Measurements from ENCODE around the gene EPB41L1. TPM values are rescaled to one million over a fixed set of nuclear protein-coding genes. Genes with fewer than 3 reads are reported as not detected.

Gene EPB41L1
- total and polyA plus RNA-seq, 12 donors = 7.5 to 21.7 (median 15.8) TPM

GRCh38 chr20:36193977-36194712, 39.6 kb downstream of the EPB41L1 start:
- Histone ChIP-seq H3K9me3 (no peaks in the 10 kb centered on the region), H3K4me1 (peaks cover 0 to 8% (median 0%) of the 10 kb centered on the region in 9 donors), H3K27ac (no peak overlapping the region), H3K4me3 (no peak overlapping the region), H3K27me3 (no peaks in the 10 kb centered on the region), H3K36me3 (peaks cover 0 to 85% (median 0%) of the 10 kb centered on the region in 9 donors)
- WGBS, 2 donors = 93% methylated on average over 10 of the region's 10 CpGs
- intact Hi-C loops (cut with DNase I) = loop anchor here in 1 of 10 donors (10.0 kb wide), 1 partner anchor 199 kb away; no protein-coding TSS in a partner anchor
- DNase-seq (no peak), ATAC-seq (no peak)
- TF ChIP-seq, protein P1, sequence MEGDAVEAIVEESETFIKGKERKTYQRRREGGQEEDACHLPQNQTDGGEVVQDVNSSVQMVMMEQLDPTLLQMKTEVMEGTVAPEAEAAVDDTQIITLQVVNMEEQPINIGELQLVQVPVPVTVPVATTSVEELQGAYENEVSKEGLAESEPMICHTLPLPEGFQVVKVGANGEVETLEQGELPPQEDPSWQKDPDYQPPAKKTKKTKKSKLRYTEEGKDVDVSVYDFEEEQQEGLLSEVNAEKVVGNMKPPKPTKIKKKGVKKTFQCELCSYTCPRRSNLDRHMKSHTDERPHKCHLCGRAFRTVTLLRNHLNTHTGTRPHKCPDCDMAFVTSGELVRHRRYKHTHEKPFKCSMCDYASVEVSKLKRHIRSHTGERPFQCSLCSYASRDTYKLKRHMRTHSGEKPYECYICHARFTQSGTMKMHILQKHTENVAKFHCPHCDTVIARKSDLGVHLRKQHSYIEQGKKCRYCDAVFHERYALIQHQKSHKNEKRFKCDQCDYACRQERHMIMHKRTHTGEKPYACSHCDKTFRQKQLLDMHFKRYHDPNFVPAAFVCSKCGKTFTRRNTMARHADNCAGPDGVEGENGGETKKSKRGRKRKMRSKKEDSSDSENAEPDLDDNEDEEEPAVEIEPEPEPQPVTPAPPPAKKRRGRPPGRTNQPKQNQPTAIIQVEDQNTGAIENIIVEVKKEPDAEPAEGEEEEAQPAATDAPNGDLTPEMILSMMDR (IDR thresholded peaks at IDR 0.05) = no peak

GRCh38 chr20:36196676-36197075, 42.1 kb downstream of the EPB41L1 start:
- H3K36me3 ChIP-seq = peaks cover 0 to 65% (median 0%) of the 10 kb centered on the region in 9 donors
- H3K9me3 ChIP-seq = no peaks in the 10 kb centered on the region
- DNase-seq (no peak), ATAC-seq (peak in 4 of 8 donors; percentile 52 to 64 (median 60))
- no peak overlapping the region for H3K4me3 ChIP-seq
- no peak overlapping the region for H3K27ac ChIP-seq
- intact Hi-C loops (cut with DNase I) = loop anchor here in 9 of 10 donors (2.0 to 10.0 kb wide), 5 partner anchors 39 to 204 kb away; no protein-coding TSS in a partner anchor
- no peaks in the 10 kb centered on the region for H3K27me3 ChIP-seq
- TF ChIP-seq, protein P1 (IDR thresholded peaks at IDR 0.05) = no peak
- peaks cover 0 to 14% (median 0%) of the 10 kb centered on the region in 9 donors for H3K4me1 ChIP-seq
- WGBS, 2 donors = 49 to 67% methylated on average over 2 of the region's 2 CpGs

DNA sequence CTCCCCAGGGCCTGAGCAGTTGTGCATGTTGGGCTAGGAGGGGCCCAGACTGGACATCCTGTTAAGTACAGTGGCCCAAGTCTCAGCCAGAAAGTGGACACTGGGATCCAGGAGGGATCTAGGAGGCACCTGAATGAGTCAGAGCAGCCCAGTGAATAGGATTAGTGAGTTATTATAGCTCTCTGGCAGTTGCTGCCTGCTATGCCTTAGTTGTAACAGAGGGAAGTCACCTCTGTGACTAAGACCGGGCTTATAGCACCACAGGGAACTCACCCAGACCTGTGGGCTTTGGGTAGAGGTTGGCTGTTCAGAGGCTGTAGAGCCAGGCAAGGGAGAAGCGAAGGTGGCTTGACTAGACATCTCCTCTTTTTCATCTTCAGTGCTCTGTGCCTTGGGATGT, 42.7 kb downstream of the EPB41L1 start:
- TF ChIP-seq, protein P1 (IDR thresholded peaks at IDR 0.05) = no peak
- no peak overlapping the region for H3K27ac ChIP-seq
- ATAC-seq (no peak), DNase-seq (no peak)
- 96 to 100% methylated on average over 2 of the region's 2 CpGs for WGBS, 2 donors
- H3K36me3 ChIP-seq = peaks cover 0 to 69% (median 0%) of the 10 kb centered on the region in 9 donors
- peaks cover 0 to 14% (median 0%) of the 10 kb centered on the region in 9 donors for H3K4me1 ChIP-seq
- H3K9me3 ChIP-seq = no peaks in the 10 kb centered on the region
- no peak overlapping the region for H3K4me3 ChIP-seq
- H3K27me3 ChIP-seq = no peaks in the 10 kb centered on the region
- intact Hi-C loops (cut with DNase I) = loop anchor here in 9 of 10 donors (2.0 to 10.0 kb wide), 5 partner anchors 40 to 205 kb away; no protein-coding TSS in a partner anchor

- no peaks in the 10 kb centered on the region for H3K27me3 ChIP-seq
- no peaks in the 10 kb centered on the region for H3K9me3 ChIP-seq
- TF ChIP-seq, protein P1 (IDR thresholded peaks at IDR 0.05) = peak; percentile 85 to 95 (median 92)
- peaks cover 0 to 20% (median 0%) of the 10 kb centered on the region in 9 donors for H3K4me1 ChIP-seq
- peaks cover 0 to 62% (median 0%) of the 10 kb centered on the region in 9 donors for H3K36me3 ChIP-seq
- peak; percentile 65 to 81 for DNase-seq
- H3K4me3 ChIP-seq = no peak overlapping the region
- no peak overlapping the region for H3K27ac ChIP-seq
- peak; percentile 57 to 83 (median 76) for ATAC-seq
- WGBS, 2 donors = 53 to 54% methylated on average over 6 of the region's 6 CpGs
- intact Hi-C loops (cut with DNase I) = loop anchor here (1.0 to 10.0 kb wide), 12 partner anchors 42 to 405 kb away; partner anchors contain the start of gene RAB5IF (in 2 of the 10)
Measured at GRCh38 chr20:36199345-36200257, 45.1 kb downstream of the EPB41L1 start.
